H1 (cell line): ENCODE measurements around the gene CEP76. TPM values are rescaled to one million over a fixed set of nuclear protein-coding genes. Genes with fewer than 3 reads are reported as not detected.

Experiments used
- CTCF ChIA-PET: fragments of 300-600 bp; sonication (Branson Sonifier 250); formaldehyde crosslinking; loops from one replicate; lab custom pipeline; 2021; ENCODE audit not compliant: partially characterized antibody; lab: Charles Lee
- POLR2A ChIA-PET: fragments of 300-600 bp; sonication (Branson Sonifier 250); formaldehyde crosslinking; loops from one replicate; lab custom pipeline; 2021; ENCODE audit warnings: inconsistent platforms; ENCODE audit not compliant: partially characterized antibody; lab: Charles Lee
- DNase-seq, 2 experiments: peaks; one replicate each; pipeline versions ENCODE4 v3.0.0 to v3.0.0-alpha.2; 2010 to 2022; ENCODE audit warnings: low spot score in 2 of 2, low read depth in 1 of 2, mixed read lengths in 1 of 2
- FAIRE-seq: peaks from 2 replicates; lab custom pipeline; 2011; peaks lifted over from hg19 to GRCh38; lab: Jason Lieb, UNC
- H2AFZ ChIP-seq: 2 replicates; pipeline ENCODE4 v1.8.1; 2012; ENCODE audit warnings: low read length, inconsistent platforms
- H2AK5ac ChIP-seq: 2 replicates; pipeline ENCODE4 v1.6.1; 2013; ENCODE audit warnings: low read depth, low read length
- H2BK120ac ChIP-seq: replicated peaks from 2 replicates; pipeline ENCODE3; 2013; ENCODE audit warnings: low read depth, low read length, inconsistent platforms
- H2BK12ac ChIP-seq: 2 replicates; pipeline ENCODE4 v1.6.1; 2013; ENCODE audit warnings: low read depth, low read length
- H2BK15ac ChIP-seq: 2 replicates; pipeline ENCODE4 v1.6.1; 2013; ENCODE audit warnings: low read length
- H2BK20ac ChIP-seq: 2 replicates; pipeline ENCODE4 v1.6.1; 2013; ENCODE audit warnings: low read length
- H2BK5ac ChIP-seq: 2 replicates; pipeline ENCODE4 v1.6.1; 2013; ENCODE audit warnings: low read depth, low read length
- H3K14ac ChIP-seq: 2 replicates; pipeline ENCODE4 v1.6.1; 2013; ENCODE audit warnings: inconsistent platforms; ENCODE audit not compliant: insufficient read length
- H3K18ac ChIP-seq: 2 replicates; pipeline ENCODE4 v1.6.1; 2013; ENCODE audit warnings: low read length; ENCODE audit errors: extremely low read depth
- H3K23ac ChIP-seq: 2 replicates; pipeline ENCODE4 v1.6.1; 2013; ENCODE audit warnings: inconsistent platforms; ENCODE audit not compliant: insufficient read length
- H3K23me2 ChIP-seq: 2 replicates; pipeline ENCODE4 v1.6.1; 2013; ENCODE audit warnings: low read depth, low read length
- H3K27ac ChIP-seq: 2 replicates; pipeline ENCODE4 v1.6.1; 2011; ENCODE audit warnings: low read depth, low read length, inconsistent platforms
- H3K27me3 ChIP-seq, 4 experiments: replicated peaks in 1 of 4; 1 replicate in 1 of 4; 2 replicates in 3 of 4; pipeline versions ENCODE4 v1.6.1 to v1.8.1; 2011 to 2013; ENCODE audit warnings: low read length in 3 of 4, mild to moderate bottlenecking in 3 of 4, inconsistent platforms in 2 of 4, mixed read lengths in 2 of 4, moderate library complexity in 1 of 4; ENCODE audit not compliant: control insufficient read depth in 3 of 4, insufficient read depth in 3 of 4; ENCODE audit errors: extremely low read depth in 1 of 4
- H3K36me3 ChIP-seq, 4 experiments: 2 replicates each; pipeline versions ENCODE4 v1.6.1 to v1.8.1; 2011 to 2013; ENCODE audit warnings: mild to moderate bottlenecking in 4 of 4, low read length in 3 of 4, moderate library complexity in 2 of 4, control low read depth in 1 of 4, inconsistent platforms in 1 of 4; ENCODE audit not compliant: insufficient read depth in 4 of 4, control insufficient read depth in 2 of 4
- H3K4ac ChIP-seq: replicated peaks from 2 replicates; pipeline ENCODE3; 2013; ENCODE audit warnings: low read length, low read depth, mixed read lengths, inconsistent platforms; ENCODE audit not compliant: insufficient read length
- H3K4me1 ChIP-seq, 4 experiments: replicated peaks in 1 of 4; 1 replicate in 1 of 4; 2 replicates in 3 of 4; pipeline versions ENCODE4 v1.6.1 to v1.8.1; 2011 to 2013; ENCODE audit warnings: low read length in 3 of 4, inconsistent platforms in 2 of 4, mixed read lengths in 1 of 4; ENCODE audit not compliant: insufficient read depth in 4 of 4, control insufficient read depth in 3 of 4
- H3K4me2 ChIP-seq, 2 experiments: 2 replicates each; pipeline versions ENCODE4 v1.6.1 to v1.8.1; 2011 to 2013; ENCODE audit warnings: low read depth in 2 of 2, low read length in 2 of 2, control low read depth in 1 of 2, inconsistent platforms in 1 of 2, mild to moderate bottlenecking in 1 of 2; ENCODE audit not compliant: insufficient read depth in 1 of 2
- H3K4me3 ChIP-seq, 4 experiments: fragments of 200-600, 300-600 bp in 1 of 4; sonication (generic), shearing (Covaris generic), sonication (Bioruptor Twin) in 1 of 4; 2 replicates each; pipeline versions ENCODE4 v1.5.1 to v1.8.1; 2011 to 2016; ENCODE audit warnings: low read length in 4 of 4, low read depth in 3 of 4, control low read depth in 2 of 4, inconsistent platforms in 2 of 4, mild to moderate bottlenecking in 2 of 4, mixed read lengths in 1 of 4, moderate library complexity in 1 of 4; ENCODE audit not compliant: insufficient read depth in 2 of 4; ENCODE audit errors: extremely low read depth in 1 of 4
- H3K56ac ChIP-seq: replicated peaks from 2 replicates; pipeline ENCODE3; 2013; ENCODE audit warnings: low read depth, mild to moderate bottlenecking, mixed read lengths, low read length, inconsistent platforms; ENCODE audit not compliant: insufficient read length
- H3K79me1 ChIP-seq: 2 replicates; pipeline ENCODE4 v1.6.1; 2013; ENCODE audit warnings: low read depth, low read length, control low read depth
- H3K79me2 ChIP-seq, 2 experiments: 2 replicates each; pipeline versions ENCODE4 v1.6.1 to v1.8.1; 2012 to 2013; ENCODE audit warnings: low read length in 2 of 2, mild to moderate bottlenecking in 2 of 2, inconsistent platforms in 1 of 2; ENCODE audit not compliant: insufficient read depth in 2 of 2, control insufficient read depth in 1 of 2
- H3K9ac ChIP-seq, 4 experiments: replicated peaks in 1 of 4; 1 replicate in 1 of 4; 2 replicates in 3 of 4; pipeline versions ENCODE4 v1.6.1 to v1.8.1; 2011 to 2013; ENCODE audit warnings: low read depth in 3 of 4, low read length in 3 of 4, control low read depth in 2 of 4, mild to moderate bottlenecking in 2 of 4, moderate library complexity in 2 of 4, inconsistent platforms in 1 of 4; ENCODE audit errors: extremely low read depth in 1 of 4
- H3K9me3 ChIP-seq, 2 experiments: 2 replicates each; pipeline versions ENCODE4 v1.6.1 to v1.8.1; 2012 to 2013; ENCODE audit warnings: mild to moderate bottlenecking in 2 of 2, moderate library complexity in 2 of 2, control low read depth in 1 of 2, inconsistent platforms in 1 of 2, low read depth in 1 of 2, low read length in 1 of 2, mixed read lengths in 1 of 2; ENCODE audit not compliant: insufficient read depth in 2 of 2
- H4K20me1 ChIP-seq, 2 experiments: replicated peaks in 1 of 2; 2 replicates each; pipeline versions ENCODE3 to v1.8.1; 2011 to 2013; ENCODE audit warnings: inconsistent platforms in 2 of 2, low read length in 2 of 2, mild to moderate bottlenecking in 1 of 2; ENCODE audit not compliant: insufficient read depth in 2 of 2, control insufficient read depth in 1 of 2
- H4K5ac ChIP-seq: 2 replicates; pipeline ENCODE4 v1.6.1; 2013; ENCODE audit warnings: low read length, low read depth, mixed read lengths, inconsistent platforms; ENCODE audit not compliant: insufficient read length
- H4K8ac ChIP-seq: 2 replicates; pipeline ENCODE4 v1.8.0; 2013; ENCODE audit warnings: mild to moderate bottlenecking, moderate library complexity, low read length, inconsistent platforms; ENCODE audit not compliant: insufficient read depth; ENCODE audit errors: extremely low read depth
- H4K91ac ChIP-seq: replicated peaks from 2 replicates; pipeline ENCODE3; 2013; ENCODE audit warnings: low read length, mixed read lengths, inconsistent platforms; ENCODE audit not compliant: insufficient read length
- KDM5A ChIP-seq: fragments of 200-600 bp; IDR thresholded peaks from 2 replicates; pipeline ENCODE4 v1.7.1; 2012; ENCODE audit warnings: mild to moderate bottlenecking, low read length, inconsistent platforms, mixed read lengths
- SP2 ChIP-seq: IDR thresholded peaks from 2 replicates; pipeline ENCODE4 v1.6.1; 2012; ENCODE audit warnings: mild to moderate bottlenecking, low read length, inconsistent platforms
- WGBS, 2 experiments: shearing (Covaris generic) in 1 of 2; methylation state at CpG; one replicate each; pipeline versions ENCODE4 v1.1.6 to v1.1.7; 2013 to 2015; ENCODE audit warnings: low lambda C conversion rate in 2 of 2, mixed read lengths in 2 of 2, inconsistent platforms in 1 of 2, low coverage in 1 of 2, missing lambda C conversion rate in 1 of 2; ENCODE audit not compliant: insufficient replicate concordance in 2 of 2, insufficient coverage in 1 of 2, insufficient read length in 1 of 2; ENCODE audit errors: extremely low coverage in 1 of 2, missing lambda C conversion rate in 1 of 2; 5-methylcytosine and 5-hydroxymethylcytosine counted together
- polyA plus RNA-seq, 7 experiments: library from polyadenylated mRNA; depleted of rRNA in 3 of 7; stranded (reverse) in 5 of 7; unstranded in 2 of 7; fragments of >200 nt in 5 of 7; fragments of 200-250 nt in 2 of 7; gene quantifications; 1 replicate in 5 of 7; 2 replicates in 1 of 7; 4 replicates in 1 of 7; pipeline versions ENCODE4 v1.2.1 to v1.2.3, GENCODE V29; 2011 to 2013; ENCODE audit warnings: missing spikeins in 2 of 7, mixed read lengths in 2 of 7
- total RNA-seq: library from RNA; stranded (reverse); fragmentation: NEBNext Ultra II Directional; extraction: Animal tissue kit (Norgen Biotek cat#: 25700); gene quantifications from 2 replicates; pipeline ENCODE4 v1.2.1, GENCODE V29; 2021

CEP76 gene
- total and polyA plus RNA-seq, 2 of the 8 experiments (the other 6 are each of a cell fraction or from before 2014, with no cell fraction given), result 9.0 to 18.1 TPM

- POLR2A ChIA-PET, result interaction anchor here (0.7 kb wide), 1 partner anchor 53 kb away, joined by 3 read pairs; no protein-coding TSS in a partner anchor
- no peak overlapping the region for H3K27ac ChIP-seq
These were observed 65.1 kb downstream of the CEP76 start for GRCh38 chr18:12637393-12637792.

More at GRCh38 chr18:12637393-12637792, 65.1 kb downstream of the CEP76 start:
- Histone ChIP-seq H3K23me2 (no peaks in the 10 kb centered on the region), H3K4me2 (no peak overlapping the region), H4K20me1 (no peaks in the 10 kb centered on the region), H3K23ac (no peak overlapping the region), H2AFZ (no peak overlapping the region), H3K36me3 (no peaks in the 10 kb centered on the region), H3K27me3 (no peaks in the 10 kb centered on the region), H3K79me2 (no peaks in the 10 kb centered on the region), H2BK12ac (no peak overlapping the region), H2BK5ac (no peak overlapping the region), H4K91ac (no peak overlapping the region), H3K9me3 (no peaks in the 10 kb centered on the region), H4K8ac (no peak overlapping the region), H2BK15ac (no peak overlapping the region), H2BK20ac (no peak overlapping the region), H4K5ac (no peak overlapping the region), H3K4me1 (no peaks in the 10 kb centered on the region), H2BK120ac (no peak overlapping the region), H3K9ac (no peak overlapping the region), H3K4ac (no peak overlapping the region), H3K18ac (no peak overlapping the region), H3K56ac (no peak overlapping the region), H3K79me1 (no peaks in the 10 kb centered on the region), H3K4me3 (no peak overlapping the region), H3K14ac (no peak overlapping the region), H2AK5ac (no peak overlapping the region)
- DNase-seq, result no peak
- TF ChIP-seq KDM5A, result no peak
- no peak for TF ChIP-seq SP2
- 85% methylated on average over 3 of the region's 3 CpGs; no CpG with 5 or more reads in 1 of the 2 experiments for WGBS, 2 experiments
- FAIRE-seq, result no peak
- CTCF ChIA-PET, result interaction anchor here (1.1 to 2.3 kb wide), 2 partner anchors 98 to 309 kb away, joined by 3 to 7 read pairs; no protein-coding TSS in a partner anchor
